ENCODE results near the gene ZNF431.
"Not testable (repeated sequence)": the region's sequence is repeated elsewhere in the genome, so short reads cannot be mapped to it uniquely, and the experiment has no call there.

Gene ZNF431

DNA sequence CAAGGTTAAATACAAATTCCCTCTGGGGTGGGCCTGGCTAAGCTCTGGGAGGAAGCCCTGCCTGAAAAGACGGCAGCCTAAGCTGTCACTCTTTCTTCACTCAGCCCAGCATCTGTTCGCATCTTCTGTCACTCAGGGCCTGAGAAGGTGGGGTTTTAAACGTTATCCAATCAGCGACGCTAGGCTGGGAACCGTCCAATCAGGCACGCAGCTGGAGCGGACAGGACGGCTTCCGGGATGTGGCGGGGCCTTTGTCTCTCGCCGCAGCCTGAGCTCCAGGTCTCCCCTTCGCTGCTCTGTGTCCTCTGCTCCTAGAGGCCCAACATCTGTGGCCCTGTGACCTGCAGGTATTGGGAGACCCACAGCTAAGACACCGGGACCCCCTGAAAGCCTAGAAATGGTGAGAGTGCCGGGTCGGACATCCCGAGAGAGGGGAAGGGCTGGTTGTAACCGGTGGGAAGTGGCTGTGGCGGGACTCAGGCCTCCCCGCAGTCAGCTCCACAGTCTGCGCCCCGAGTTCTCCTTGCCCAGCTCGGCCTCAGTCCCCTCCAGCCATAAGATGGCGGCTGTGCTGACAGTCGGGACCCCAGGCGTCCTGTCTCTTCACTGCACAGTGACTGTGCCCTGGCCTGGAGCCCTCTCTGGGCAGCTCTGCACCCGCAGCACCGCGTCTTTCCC is at the start of gene ZNF431:
TSS of gene ZNF431 (plus strand) at position 254 of the 678 bp plus-strand sequence. CDS start at position 398, 144 bp downstream.
- DNase-seq: peak; percentile 92 to 94 (median 93)

DNA sequence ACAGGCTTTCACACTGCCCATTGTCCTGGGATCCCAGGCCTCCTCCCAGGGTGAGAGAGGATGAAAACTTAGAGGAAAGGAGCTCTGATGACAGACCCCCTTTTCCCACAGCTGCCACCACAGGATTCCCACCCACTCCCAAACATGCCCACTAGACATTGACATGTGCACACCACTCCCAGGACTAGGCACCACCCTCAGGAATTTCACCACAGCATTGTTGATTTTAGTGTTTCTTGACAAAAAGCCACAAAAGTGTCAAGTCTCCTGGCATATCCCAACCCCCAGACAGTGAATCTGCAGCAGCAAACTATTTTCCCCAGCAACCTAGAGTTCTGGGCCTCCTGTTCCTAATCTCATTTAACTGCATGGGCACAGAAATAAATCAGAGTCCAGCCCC is 49.7 kb upstream of the ZNF431 start:
- DNase-seq: no peak

DNA sequence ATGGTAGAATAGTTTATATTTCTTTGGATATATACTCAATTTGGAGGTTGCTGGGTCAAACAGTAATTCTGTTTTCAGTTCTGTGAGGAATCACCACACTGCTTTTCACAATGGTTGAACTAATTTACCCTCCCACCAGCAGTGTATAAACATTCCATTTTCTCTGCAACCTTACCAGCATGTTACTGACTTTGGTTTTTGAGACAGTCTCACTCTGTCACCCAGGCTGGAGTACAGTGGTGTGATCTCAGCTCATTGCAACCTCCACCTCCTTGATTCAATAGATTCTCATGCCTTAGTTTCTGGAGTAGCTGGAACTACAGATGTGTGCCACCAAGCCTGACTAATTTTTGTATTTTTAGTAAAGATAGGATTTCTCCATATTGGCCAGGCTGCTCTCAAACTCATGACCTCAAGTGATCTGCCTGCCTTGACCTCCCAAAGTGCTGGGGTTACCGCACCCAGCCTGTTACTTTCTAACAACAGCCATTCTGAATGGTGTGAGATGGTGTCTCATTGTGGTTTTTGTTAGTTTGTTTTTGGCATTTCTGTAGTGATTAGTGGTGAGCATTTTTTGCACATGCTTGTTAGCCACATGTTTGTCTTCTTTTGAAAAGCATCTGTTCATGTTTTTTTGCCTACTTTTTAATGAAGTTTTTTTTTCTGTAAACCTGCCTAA is 47.4 kb upstream of the ZNF431 start:
- no peak for DNase-seq

DNA sequence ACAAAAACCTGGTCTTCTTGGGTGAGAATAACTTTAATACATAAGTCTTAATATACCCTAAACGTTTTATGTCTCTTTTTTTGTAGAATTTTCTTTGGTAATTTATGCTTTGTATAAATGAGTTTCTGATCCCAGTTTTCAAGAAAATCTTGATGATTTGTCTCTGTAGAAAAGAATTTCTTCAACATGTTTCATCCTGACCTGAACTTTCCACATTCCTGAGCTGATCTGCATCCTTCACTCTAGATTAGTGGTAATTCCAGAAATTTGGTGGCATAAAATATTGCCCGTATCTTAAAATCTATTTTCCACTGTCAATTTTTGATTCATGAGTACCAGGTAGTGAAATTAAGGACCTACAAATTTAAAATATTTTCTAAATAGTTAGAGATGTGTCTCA is 43.5 kb upstream of the ZNF431 start:
- no peak for DNase-seq

DNA sequence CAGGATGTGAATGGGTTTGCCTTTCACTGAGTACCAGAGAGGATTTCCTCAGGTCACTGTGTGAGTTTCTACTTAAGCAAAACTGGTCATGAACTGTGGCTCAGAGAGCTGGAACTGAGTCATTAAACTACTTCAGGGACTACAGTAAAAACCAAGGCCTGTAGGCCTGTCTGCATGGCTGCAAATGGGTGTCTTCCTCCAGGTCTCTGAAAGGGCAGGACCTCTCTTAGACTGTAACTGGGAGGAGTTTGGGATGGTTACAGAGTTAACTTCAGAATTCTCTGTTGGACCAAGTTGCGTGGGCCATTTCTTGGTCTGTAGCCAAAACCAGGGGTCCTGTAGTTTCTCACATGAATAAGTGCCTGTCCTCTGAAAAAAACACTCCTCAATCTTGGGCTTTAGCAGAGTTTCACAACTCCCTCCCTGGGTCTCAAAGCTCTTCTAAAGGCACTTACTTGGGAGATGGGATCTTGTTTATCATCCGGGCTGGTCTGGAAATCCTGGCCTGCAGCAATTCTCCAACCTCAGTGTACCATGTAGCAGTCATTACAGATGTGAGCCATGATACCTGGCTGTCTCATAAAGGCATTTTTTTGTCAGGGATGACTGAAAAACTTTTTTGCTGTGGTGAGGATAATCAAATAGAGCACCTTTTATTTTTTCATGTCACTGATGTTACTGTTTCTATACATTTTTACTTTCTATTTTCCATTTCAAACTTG is 40.2 kb upstream of the ZNF431 start:
- DNase-seq: no peak

DNA sequence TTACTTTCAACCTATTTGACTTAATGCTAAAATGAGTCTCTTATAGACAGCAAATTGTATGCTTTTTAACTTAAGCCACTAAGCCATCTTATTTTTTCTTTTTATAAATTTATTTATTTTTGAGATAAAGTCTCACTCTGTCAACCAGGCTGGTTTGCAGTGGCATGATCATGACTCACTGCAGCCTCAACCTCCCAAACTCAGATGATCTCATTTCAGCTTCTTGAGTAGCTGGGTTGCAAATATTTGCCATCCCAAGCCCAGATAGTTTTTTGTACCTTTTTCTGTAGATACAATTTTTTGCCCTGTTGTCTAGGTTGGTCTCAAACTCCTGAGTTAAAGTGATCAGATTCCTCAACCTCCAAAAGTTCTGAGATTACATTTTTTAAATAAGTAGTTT is 32.7 kb upstream of the ZNF431 start:
- peak in 2 of 3 donors; percentile 12 to 19 for DNase-seq

DNA sequence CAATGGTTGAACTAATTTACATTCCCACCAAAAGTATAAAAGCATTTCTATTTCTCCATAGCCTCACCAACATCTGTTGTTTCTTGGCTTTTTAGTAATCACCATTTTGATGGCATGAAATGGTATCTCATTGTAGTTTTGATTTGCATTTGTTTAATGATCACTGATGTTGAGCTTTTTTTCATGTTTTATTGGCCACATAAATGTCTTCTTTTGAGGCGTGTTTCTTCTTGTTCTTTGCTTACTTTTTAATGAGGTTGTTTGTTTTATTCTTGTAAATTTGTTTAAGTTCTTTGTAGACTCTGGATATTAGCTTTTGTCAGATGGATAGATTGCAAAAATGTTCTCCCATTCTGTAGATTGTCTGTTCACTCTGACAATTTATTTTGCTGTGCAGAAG is 31.7 kb upstream of the ZNF431 start:
- no peak for DNase-seq

DNA sequence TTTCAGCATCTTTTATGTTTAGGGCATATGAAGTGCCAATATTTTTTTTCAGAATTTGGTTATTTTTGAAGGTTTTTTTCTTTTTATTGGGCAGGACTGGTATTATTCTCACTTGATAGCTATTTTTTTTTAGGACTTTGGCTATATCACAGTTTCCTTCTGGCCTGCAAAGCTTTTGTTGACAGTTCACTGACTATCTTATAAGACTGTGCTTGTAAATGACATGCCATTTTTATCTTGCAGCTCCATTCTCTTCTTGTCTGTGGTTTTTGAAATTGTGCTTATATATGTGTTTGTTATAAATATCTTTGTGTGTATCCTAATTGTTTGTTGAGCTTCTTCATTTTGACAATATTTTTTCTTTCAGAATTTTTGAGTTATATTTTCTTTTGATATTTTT is 26.4 kb upstream of the ZNF431 start:
- DNase-seq: no peak

DNA sequence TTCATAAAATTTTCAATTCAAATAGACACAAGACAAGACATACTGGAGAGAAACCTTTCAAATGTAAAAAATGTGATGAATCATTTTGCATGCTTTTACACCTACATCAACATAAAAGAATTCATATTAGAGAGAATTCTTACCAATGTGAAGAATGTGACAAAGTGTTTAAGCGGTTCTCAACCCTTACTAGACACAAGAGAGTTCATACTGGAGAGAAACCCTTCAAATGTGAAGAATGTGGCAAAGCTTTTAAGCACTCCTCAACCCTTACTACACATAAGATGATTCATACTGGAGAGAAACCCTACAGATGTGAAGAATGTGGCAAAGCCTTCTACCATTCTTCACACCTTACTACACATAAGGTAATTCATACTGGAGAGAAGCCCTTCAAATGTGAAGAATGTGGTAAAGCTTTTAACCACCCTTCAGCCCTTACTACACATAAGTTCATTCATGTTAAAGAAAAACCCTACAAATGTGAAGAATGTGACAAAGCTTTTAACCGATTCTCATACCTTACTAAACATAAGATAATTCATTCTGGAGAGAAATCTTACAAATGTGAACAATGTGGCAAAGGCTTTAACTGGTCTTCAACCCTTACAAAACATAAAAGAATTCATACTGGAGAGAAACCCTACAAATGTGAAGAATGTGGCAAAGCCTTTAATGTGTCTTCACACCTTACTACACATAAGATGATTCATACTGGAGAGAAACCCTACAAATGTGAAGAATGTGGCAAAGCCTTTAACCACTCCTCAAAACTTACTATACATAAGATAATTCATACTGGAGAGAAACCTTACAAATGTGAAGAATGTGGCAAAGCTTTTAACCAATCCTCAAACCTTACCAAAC is 24.6 kb upstream of the ZNF431 start:
- DNase-seq: no peak

DNA sequence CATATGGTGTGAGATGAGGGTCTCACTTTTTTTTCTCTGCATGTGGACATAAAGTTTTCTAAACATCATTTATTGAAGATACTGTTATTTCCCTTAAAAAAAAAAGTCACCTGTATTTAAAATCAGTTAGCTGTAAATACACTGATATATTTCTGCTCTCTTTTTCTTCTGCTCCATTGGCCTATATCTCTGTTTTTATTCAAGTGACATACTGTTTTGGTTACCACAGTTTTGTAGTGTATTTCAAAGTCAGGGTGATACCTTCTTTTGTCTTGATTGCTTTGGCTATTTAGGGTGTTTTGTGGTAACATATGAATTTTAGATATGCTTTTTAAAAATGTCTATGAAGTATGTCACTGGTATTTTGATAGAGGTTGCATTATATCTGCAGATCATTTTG is 15.8 kb upstream of the ZNF431 start:
- no peak for DNase-seq

DNA sequence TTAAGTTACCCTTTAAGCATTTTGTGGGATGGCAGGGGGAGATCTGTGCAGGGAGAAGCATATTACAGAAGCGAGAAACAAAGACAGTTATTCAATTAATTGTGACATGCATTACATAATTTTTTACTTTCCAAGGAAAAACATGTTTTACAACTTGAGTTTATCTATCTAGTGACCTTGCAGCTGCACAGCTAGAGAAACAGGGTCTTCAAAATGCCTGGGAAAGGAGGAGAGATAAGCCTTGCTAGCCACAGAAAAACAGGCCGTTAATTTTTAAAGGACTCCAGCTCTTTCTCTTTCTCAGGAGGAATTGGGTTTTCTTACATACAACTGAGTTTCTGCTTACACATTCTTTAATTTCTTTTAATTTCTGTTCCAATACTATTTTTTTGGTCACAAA is 14.8 kb upstream of the ZNF431 start:
- DNase-seq: no peak

DNA sequence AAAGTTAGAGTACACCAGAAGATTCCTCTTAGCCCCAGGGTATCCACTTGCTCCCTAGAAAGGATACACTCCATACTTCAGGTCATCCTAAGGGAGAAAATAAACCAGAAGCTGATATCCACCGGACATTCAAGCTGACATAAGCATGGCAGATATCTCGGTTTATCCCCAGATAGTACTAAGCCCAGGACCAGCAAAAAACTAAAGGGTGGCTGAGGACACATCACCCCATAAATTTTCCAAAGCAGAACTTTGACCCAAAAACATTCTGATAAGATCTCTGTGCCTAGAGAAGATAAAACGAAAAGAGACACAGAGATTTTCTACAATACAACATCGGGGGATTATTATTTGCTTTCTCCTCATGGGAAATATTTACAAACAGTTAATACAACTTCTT is 13.9 kb upstream of the ZNF431 start:
- no peak for DNase-seq

DNA sequence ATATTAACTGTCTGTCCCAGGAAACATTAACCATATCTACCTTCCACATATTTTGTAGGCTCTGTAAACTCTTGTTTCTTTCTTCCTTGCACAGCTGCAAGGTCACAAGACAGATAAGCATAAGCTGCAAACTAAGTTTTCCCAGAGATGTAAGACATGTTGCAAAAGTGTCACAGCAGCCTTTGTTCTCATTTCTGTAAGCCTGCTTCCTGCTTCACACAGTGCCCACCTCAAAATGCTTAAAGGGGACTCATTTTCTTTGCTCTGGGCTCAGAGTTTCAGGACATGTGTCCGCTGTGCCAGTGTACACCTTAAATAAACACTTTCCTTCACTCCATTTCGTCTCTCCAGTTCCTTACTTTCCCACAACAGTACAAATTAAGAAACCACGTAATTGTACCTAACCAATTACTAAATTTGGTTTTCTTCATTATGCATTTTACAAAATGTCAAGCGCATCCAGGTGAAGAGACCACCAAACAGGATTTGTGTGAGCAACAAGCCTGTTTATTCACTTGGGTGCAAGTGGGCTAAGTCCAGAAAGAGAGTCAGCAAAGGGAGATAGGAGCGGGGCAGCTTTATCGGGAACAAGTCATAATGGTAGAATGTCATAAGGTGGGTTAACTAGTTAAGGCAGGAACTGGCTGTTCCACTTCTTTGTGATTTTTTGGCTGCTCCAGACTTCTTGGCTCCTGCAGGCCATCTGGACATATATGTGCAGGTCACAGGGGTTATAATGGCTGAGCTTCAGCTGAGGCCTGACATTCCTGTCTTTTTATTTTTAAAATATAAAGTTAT is 12.7 kb upstream of the ZNF431 start:
- DNase-seq: no peak

DNA sequence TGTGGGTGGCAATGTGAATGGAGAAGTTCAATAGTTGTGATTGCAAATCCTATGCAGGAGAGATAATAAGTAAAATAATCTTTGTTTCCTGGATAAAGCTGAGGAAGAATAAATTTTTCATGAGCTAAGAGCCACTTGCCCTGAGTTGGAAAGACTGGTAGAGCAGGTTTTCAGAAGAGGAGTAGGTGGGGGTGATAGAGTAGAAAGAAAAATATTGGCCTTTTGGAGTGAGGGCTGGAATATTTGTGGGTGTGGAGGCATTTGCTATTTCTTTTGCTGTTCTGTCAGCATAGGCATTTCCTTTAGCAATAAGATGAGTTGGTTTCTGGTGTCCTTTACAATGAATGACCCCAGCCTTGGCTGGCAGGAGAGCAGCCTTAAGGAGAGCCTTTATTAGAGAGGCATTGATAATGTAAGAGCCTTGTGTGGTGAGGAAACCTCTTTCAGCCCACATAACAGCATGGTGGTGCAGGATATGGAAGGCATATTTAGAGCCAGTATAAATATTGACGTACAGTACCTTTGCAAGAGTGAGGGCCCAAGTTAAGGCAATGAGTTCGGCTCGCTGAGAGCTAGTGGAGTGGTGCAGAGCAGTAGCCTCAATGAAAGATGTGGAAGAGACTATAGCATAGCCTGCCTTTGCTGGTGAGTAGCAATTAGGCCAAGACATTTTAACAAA is 11.6 kb upstream of the ZNF431 start:
- no peak for DNase-seq

DNA sequence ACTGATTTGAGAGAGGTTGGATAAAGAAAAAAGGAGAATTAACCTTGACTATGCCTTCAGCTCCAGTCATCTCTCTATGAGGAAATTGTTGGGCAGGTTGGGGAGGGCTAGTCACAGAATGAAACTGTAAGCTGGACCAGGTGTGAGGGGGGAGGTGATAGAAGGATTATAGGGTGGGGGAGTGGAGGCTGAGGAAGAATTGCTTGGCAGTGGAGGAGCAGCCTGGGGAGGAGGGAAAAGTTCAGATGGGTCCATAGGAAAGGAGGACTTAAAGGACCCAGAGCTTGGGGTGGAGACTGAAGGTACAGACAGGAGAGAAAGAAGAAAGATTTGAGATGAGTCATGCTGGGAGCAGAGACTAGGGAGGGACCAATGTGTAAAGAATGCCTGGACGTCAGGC is 8.2 kb upstream of the ZNF431 start:
- no peak for DNase-seq

DNA sequence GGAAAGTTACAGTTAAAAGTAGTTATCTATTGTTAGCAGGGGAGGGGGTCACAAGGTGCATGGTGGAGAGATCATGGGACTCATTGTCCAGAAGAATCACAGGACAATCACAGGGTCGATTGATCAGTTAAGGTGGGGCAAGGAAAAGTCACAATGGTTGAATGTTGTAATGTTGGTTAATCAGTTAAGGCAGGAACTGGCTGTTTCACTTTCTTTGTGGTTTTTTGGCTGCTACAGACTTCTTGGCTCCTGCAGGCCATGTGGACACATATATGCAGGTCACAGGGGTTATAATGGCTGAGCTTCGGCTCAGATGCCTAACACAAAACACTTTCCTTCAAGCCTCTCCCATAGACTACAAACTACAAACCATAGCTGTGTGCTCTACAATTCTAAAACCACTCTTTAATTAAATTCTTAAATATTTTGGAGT is 6.9 kb upstream of the ZNF431 start:
- DNase-seq: no peak

DNA sequence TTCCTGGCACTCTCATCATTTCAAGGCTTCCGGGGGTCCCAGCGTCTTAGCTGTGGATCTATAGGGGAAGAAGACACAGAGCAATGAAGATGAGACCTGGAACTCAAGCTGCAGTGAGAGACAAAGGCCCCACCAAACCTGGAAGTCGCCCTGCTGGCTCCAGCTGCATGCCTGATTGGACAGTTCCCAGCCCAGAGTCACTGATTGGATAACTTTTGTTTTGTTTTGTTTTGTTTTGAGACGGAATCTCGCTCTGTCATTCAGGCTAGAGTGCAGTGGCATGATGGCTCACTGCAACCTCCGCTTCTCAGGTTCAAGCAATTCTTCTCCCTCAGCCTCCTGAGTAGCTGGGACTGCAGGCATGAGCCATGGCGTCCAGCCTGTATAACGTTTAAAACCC is 6.4 kb upstream of the ZNF431 start:
- DNase-seq: no peak

DNA sequence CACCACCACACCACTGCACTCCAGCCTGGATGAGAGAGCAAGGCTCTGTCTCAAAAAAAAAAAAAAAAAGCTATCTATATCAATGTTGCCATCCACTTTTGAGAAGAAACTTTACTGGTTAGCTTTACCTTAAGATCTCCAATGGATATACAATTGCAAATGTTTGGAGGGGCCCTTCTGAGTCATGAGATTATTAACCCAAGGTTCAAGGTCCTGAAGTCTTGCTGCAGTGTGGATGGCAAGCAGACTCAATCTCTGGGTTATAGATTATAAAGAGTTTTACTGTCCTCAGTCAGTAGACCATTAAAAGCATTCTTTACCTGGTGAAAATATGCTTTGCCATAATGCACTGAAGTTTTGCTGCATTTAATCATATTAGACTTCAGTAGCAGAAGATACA is 3.7 kb upstream of the ZNF431 start:
- no peak for DNase-seq

DNA sequence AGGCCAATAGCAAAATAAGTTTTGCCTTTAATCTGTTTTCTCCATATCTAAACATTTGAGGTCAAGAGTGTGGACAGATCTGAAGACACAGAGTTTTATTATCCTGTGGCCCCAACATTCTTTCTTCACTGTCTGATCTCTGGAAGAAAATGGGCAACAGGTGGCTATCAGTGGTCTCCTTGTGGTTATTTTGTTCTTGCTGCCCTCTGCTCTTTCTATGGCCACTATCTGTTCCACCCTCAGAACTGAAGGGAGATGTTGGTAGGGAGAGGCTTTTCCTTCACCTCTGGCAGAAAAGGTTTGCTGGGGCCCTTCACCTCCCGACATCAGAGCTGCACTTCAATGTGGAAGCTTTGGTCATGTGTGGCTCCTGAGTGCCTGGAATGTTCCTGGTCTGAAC is 834 bp upstream of the ZNF431 start:
- DNase-seq: not testable (repeated sequence)

DNA sequence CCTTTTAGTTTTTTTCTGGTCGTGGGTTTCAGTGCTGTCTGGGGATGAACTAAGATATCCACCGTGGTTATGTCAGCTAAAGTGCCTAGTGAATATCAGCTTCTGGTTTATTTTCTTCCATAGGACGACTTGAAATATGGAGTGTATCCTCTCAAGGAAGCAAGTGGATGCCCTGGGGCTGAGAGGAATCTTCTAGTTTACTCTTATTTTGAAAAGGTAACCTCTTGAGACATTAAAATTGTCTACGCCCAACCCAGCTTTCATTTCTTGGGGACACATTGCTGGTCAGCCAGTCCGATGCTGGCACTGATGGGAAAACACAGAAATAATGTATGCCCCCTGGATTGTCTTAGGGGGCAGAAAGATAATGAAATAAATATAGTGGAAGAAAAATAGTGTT is 1.6 kb downstream of the ZNF431 start:
- DNase-seq: no peak

DNA sequence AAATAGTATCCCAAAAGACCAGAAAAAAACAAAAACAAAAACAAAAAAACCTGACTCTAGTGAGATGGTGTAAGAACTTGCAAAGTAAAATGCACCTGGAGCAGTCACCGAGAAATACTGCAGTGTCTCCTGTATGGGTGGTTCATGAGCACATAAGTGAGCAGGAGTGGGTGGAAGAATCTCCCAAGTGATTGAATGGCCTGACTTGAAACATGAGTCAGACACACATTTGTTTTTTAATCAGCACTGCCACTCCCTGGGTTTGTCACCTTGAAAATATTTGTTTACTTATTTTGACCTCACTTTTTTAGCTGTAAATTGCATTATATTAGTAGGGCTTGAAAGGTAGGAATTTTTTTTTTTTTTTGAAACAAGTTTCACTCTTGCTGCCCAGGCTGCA is 2.0 kb downstream of the ZNF431 start:
- peak; percentile 19 to 41 (median 38) for DNase-seq

DNA sequence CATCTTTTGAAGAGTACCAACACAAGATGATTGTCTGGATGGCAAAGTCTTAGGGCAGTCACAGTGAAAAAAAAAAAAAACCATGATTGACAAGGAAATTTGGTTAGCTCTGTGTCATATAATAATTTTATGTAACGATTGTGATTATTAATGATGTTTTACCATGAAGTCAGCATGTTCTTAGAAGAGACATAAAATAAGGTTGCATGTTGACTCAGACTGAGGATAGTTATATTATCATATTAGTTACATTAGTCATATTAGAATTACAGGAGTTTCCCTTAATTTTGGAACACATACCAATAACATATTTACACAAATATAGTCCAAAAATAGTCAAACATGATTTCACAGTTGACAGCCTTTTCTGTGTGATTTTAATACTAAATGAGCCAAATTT is 5.7 kb downstream of the ZNF431 start:
- DNase-seq: no peak

Data from suppressor macrophage treated with lipopolysaccharide for 1 hour (primary cell).